Peyer's patch (tissue), 4 donors: ENCODE results near the gene CRTC1. TPM values are rescaled to one million over a fixed set of nuclear protein-coding genes. Genes with fewer than 3 reads are reported as not detected.

ENCODE experiments used
- DNase-seq, 3 donors: peaks; one replicate each; pipeline ENCODE4 v3.0.0-alpha.2; 2017 to 2019
- H3K27ac ChIP-seq, 4 donors: fragments of 200-600 bp; sonication (generic); one replicate each; pipeline ENCODE4 v1.5.1; 2016 to 2019
- H3K27me3 ChIP-seq, 2 donors: fragments of 200-600 bp; sonication (generic); one replicate each; pipeline ENCODE4 v1.5.1; 2019
- H3K36me3 ChIP-seq, 3 donors: fragments of 200-600 bp; sonication (generic); one replicate each; pipeline ENCODE4 v1.5.1; 2016 to 2019
- H3K4me1 ChIP-seq, 4 donors: fragments of 200-600 bp; sonication (generic); one replicate each; pipeline ENCODE4 v1.5.1; 2016 to 2019
- H3K4me3 ChIP-seq, 4 donors: fragments of 200-600 bp; sonication (generic); 1 replicate in 3 of 4; 2 replicates in 1 of 4; pipeline ENCODE4 v1.5.1; 2016 to 2019; ENCODE audit warnings: mild to moderate bottlenecking in 1 of 4
- H3K9me3 ChIP-seq, 4 donors: fragments of 200-600 bp; sonication (generic); one replicate each; pipeline ENCODE4 v1.5.1; 2016 to 2019; ENCODE audit warnings: mild to moderate bottlenecking in 1 of 4
- POLR2A ChIP-seq, 2 donors: fragments of 450-650 bp; IDR thresholded peaks; one replicate each; pipeline ENCODE4 v1.5.1; 2017; ENCODE audit warnings: antibody characterized with exemption in 2 of 2, mild to moderate bottlenecking in 2 of 2, moderate library complexity in 2 of 2
- total RNA-seq, 4 donors: library from RNA; depleted of rRNA; stranded (reverse); fragments of >200 nt; gene quantifications; one replicate each; pipeline ENCODE4 v1.1.0, GENCODE V29; 2016
- TF ChIP-seq, protein P1 (sequence below), 6 experiments: fragments of 450-650 bp in 4 of 6; fragments of 200-600 bp in 2 of 6; sonication (generic) in 1 of 6; IDR thresholded peaks; one replicate each; pipeline ENCODE4 v1.5.1; 2017 to 2019; ENCODE audit warnings: antibody characterized with exemption in 6 of 6, mild to moderate bottlenecking in 3 of 6, moderate library complexity in 1 of 6

The CRTC1 gene
- total RNA-seq, 4 donors from 2014 or later = 5.1 to 21.5 (median 9.4) TPM

- H3K9me3 ChIP-seq = no peaks in the 10 kb centered on the region
- no peaks in the 10 kb centered on the region for H3K36me3 ChIP-seq
- TF ChIP-seq, protein P1, sequence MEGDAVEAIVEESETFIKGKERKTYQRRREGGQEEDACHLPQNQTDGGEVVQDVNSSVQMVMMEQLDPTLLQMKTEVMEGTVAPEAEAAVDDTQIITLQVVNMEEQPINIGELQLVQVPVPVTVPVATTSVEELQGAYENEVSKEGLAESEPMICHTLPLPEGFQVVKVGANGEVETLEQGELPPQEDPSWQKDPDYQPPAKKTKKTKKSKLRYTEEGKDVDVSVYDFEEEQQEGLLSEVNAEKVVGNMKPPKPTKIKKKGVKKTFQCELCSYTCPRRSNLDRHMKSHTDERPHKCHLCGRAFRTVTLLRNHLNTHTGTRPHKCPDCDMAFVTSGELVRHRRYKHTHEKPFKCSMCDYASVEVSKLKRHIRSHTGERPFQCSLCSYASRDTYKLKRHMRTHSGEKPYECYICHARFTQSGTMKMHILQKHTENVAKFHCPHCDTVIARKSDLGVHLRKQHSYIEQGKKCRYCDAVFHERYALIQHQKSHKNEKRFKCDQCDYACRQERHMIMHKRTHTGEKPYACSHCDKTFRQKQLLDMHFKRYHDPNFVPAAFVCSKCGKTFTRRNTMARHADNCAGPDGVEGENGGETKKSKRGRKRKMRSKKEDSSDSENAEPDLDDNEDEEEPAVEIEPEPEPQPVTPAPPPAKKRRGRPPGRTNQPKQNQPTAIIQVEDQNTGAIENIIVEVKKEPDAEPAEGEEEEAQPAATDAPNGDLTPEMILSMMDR (IDR thresholded peaks at IDR 0.05) = no peak
- TF ChIP-seq POLR2A (IDR thresholded peaks at IDR 0.05) = no peak
- peaks cover 0 to 26% (median 3%) of the 10 kb centered on the region in 4 donors for H3K4me1 ChIP-seq
- no peak overlapping the region for H3K4me3 ChIP-seq
- no peaks in the 10 kb centered on the region for H3K27me3 ChIP-seq
- no peak overlapping the region for H3K27ac ChIP-seq
- DNase-seq = no peak
Measured at GRCh38 chr19:18735752-18736151, 52.3 kb downstream of the CRTC1 start.

- DNase-seq = no peak
- no peak overlapping the region for H3K4me3 ChIP-seq
- peaks cover 0 to 31% (median 4%) of the 10 kb centered on the region in 4 donors for H3K4me1 ChIP-seq
- H3K27ac ChIP-seq = no peak overlapping the region
- TF ChIP-seq, protein P1 (IDR thresholded peaks at IDR 0.05) = no peak
- TF ChIP-seq POLR2A (IDR thresholded peaks at IDR 0.05) = no peak
- no peaks in the 10 kb centered on the region for H3K36me3 ChIP-seq
- H3K27me3 ChIP-seq = no peaks in the 10 kb centered on the region
- H3K9me3 ChIP-seq = no peaks in the 10 kb centered on the region
Measured at GRCh38 chr19:18736415-18737336, 53.2 kb downstream of the CRTC1 start.

DNA sequence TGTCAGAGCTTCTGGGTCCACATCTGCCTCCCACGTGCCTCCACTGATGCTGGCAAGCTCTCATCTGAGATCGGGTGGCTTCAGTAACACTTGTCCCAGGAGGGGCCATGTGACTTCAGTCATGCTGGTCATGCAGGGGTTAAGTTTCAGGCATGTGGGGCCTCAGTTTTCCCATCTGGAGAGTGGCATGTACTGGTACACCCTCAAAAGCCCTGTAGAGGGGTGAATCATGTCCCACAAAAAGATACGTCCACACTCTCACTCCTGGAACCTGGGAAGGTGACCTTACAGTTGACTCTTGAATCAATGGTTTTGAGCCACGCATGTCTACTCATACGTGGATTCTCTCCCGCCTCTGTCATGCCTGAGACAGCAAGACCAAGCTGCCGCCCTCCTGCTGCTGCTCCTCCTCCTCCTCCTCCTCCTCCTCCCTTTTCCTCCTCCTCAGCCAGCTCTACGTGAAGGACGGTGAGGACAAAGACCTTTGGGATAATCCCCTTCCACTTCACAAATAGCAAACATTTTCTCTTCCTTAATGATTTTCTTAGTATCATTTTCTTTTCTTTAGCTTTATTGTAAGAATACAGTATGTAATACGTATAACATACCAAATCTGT lies 54.0 kb downstream of the CRTC1 start:
- Histone ChIP-seq H3K4me3 (no peak overlapping the region), H3K27ac (no peak overlapping the region), H3K4me1 (peaks cover 0 to 37% (median 4%) of the 10 kb centered on the region in 4 donors), H3K9me3 (no peaks in the 10 kb centered on the region), H3K27me3 (no peaks in the 10 kb centered on the region), H3K36me3 (no peaks in the 10 kb centered on the region)
- no peak for DNase-seq
- TF ChIP-seq, protein P1 (IDR thresholded peaks at IDR 0.05) = no peak
- no peak for TF ChIP-seq POLR2A (IDR thresholded peaks at IDR 0.05)

GRCh38 chr19:18737954-18738351 lies 54.5 kb downstream of the CRTC1 start:
- peaks cover 0 to 42% (median 4%) of the 10 kb centered on the region in 4 donors for H3K4me1 ChIP-seq

GRCh38 chr19:18738961-18739690 lies 55.6 kb downstream of the CRTC1 start:
- no peak overlapping the region for H3K27ac ChIP-seq
- no peaks in the 10 kb centered on the region for H3K27me3 ChIP-seq
- H3K4me1 ChIP-seq = peaks cover 0 to 41% (median 4%) of the 10 kb centered on the region in 4 donors
- DNase-seq = no peak
- TF ChIP-seq, protein P1 (IDR thresholded peaks at IDR 0.05) = no peak
- TF ChIP-seq POLR2A (IDR thresholded peaks at IDR 0.05) = no peak
- H3K4me3 ChIP-seq = no peak overlapping the region
- no peaks in the 10 kb centered on the region for H3K9me3 ChIP-seq
- H3K36me3 ChIP-seq = no peaks in the 10 kb centered on the region

More at GRCh38 chr19:18737954-18738351, 54.5 kb downstream of the CRTC1 start:
- H3K4me3 ChIP-seq = no peak overlapping the region
- H3K27me3 ChIP-seq = no peaks in the 10 kb centered on the region
- DNase-seq = no peak
- TF ChIP-seq, protein P1 (IDR thresholded peaks at IDR 0.05) = no peak
- no peak for TF ChIP-seq POLR2A (IDR thresholded peaks at IDR 0.05)
- H3K9me3 ChIP-seq = no peaks in the 10 kb centered on the region
- H3K36me3 ChIP-seq = no peaks in the 10 kb centered on the region
- no peak overlapping the region for H3K27ac ChIP-seq
